Thyroid gland (tissue), 4 donors: ENCODE data around the gene SEPTIN8. TPM values are rescaled to one million over a fixed set of nuclear protein-coding genes. Genes with fewer than 3 reads are reported as not detected.

Experiments
- DNase-seq, 2 donors: peaks; one replicate each; pipeline ENCODE4 v3.0.0-alpha.2; 2019
- H3K27ac ChIP-seq, 3 donors: fragments of 200-600 bp; sonication (generic); 1 replicate in 2 of 3; 2 replicates in 1 of 3; pipeline ENCODE4 v1.5.1; 2016 to 2019; ENCODE audit warnings: mild to moderate bottlenecking in 1 of 3, moderate library complexity in 1 of 3
- H3K27me3 ChIP-seq: fragments of 200-600 bp; sonication (generic); one replicate; pipeline ENCODE4 v1.5.1; 2019
- H3K36me3 ChIP-seq, 2 donors: fragments of 200-600 bp; sonication (generic); one replicate each; pipeline ENCODE4 v1.5.1; 2016 to 2019
- H3K4me1 ChIP-seq, 2 donors: fragments of 200-600 bp; sonication (generic); one replicate each; pipeline ENCODE4 v1.5.1; 2017 to 2019
- H3K4me3 ChIP-seq, 3 donors: fragments of 200-600 bp; sonication (generic); replicated peaks in 1 of 3; 1 replicate in 2 of 3; 2 replicates in 1 of 3; pipeline ENCODE4 v1.5.1; 2016; ENCODE audit warnings: mild to moderate bottlenecking in 1 of 3
- H3K9me3 ChIP-seq: fragments of 200-600 bp; sonication (generic); one replicate; pipeline ENCODE4 v1.5.1; 2017
- POLR2A ChIP-seq, 2 donors: fragments of 450-650 bp; IDR thresholded peaks; one replicate each; pipeline ENCODE4 v1.6.1; 2017; ENCODE audit warnings: antibody characterized with exemption in 2 of 2, mild to moderate bottlenecking in 2 of 2, moderate library complexity in 1 of 2
- WGBS, 2 donors: methylation state at CpG; one replicate each; pipeline ENCODE4 v1.1.5; 2017; 5-methylcytosine and 5-hydroxymethylcytosine counted together
- intact Hi-C: fragments of 100-400 bp; cut with DNase I; formaldehyde crosslinking; loops from one replicate; pipeline ENCODE4 v1.15.1; 2023
- total RNA-seq, 4 donors: library from RNA; depleted of rRNA; stranded (reverse); fragments of >200 nt; gene quantifications; one replicate each; pipeline ENCODE4 v1.2.3, GENCODE V29; 2016
- TF ChIP-seq, protein P1 (sequence below), 6 experiments: fragments of 200-600 bp in 3 of 6; fragments of 450-650 bp in 3 of 6; sonication (generic) in 3 of 6; IDR thresholded peaks; one replicate each; pipeline ENCODE4 v1.5.1; 2016 to 2019; ENCODE audit warnings: antibody characterized with exemption in 6 of 6, mild to moderate bottlenecking in 2 of 6, inconsistent platforms in 1 of 6, moderate library complexity in 1 of 6

The SEPTIN8 gene
- total RNA-seq, 4 donors from 2014 or later: 41.9 to 57.7 (median 46.7) TPM

DNA sequence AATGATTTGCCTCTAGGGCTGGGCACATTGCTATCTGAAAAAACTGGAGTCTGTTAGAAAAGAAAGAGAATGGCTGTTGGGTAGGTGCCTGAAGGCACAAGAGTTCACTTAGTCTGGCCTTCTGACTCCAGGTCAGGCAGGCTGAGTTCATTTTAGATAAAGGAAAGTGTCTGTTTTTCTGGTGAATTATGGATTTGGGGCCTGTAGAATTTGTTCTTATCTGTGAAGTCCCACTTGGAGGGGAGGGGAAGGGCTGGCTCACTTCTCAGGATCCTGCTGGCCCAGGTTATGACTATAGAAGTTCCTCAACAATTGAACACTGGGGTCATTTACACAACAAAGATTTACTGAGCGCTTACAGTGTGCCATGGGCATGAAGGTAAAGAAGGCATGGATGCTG lies 11.5 kb upstream of the SEPTIN8 start:
- H3K4me1 ChIP-seq: no peaks in the 10 kb centered on the region
- no peak overlapping the region for H3K27ac ChIP-seq
- H3K36me3 ChIP-seq: no peaks in the 10 kb centered on the region
- H3K27me3 ChIP-seq: no peaks in the 10 kb centered on the region
- H3K9me3 ChIP-seq: no peaks in the 10 kb centered on the region
- H3K4me3 ChIP-seq: no peak overlapping the region
- 100% methylated on average over 1 of the region's 1 CpG for WGBS, 2 donors
- intact Hi-C loops: no loop called here
- no peak for DNase-seq
- TF ChIP-seq POLR2A (IDR thresholded peaks at IDR 0.05): no peak
- TF ChIP-seq, protein P1, sequence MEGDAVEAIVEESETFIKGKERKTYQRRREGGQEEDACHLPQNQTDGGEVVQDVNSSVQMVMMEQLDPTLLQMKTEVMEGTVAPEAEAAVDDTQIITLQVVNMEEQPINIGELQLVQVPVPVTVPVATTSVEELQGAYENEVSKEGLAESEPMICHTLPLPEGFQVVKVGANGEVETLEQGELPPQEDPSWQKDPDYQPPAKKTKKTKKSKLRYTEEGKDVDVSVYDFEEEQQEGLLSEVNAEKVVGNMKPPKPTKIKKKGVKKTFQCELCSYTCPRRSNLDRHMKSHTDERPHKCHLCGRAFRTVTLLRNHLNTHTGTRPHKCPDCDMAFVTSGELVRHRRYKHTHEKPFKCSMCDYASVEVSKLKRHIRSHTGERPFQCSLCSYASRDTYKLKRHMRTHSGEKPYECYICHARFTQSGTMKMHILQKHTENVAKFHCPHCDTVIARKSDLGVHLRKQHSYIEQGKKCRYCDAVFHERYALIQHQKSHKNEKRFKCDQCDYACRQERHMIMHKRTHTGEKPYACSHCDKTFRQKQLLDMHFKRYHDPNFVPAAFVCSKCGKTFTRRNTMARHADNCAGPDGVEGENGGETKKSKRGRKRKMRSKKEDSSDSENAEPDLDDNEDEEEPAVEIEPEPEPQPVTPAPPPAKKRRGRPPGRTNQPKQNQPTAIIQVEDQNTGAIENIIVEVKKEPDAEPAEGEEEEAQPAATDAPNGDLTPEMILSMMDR (IDR thresholded peaks at IDR 0.05): no peak

- WGBS, 2 donors: 95 to 98% methylated on average over 1 of the region's 1 CpG
- no peaks in the 10 kb centered on the region for H3K36me3 ChIP-seq
- no peak overlapping the region for H3K4me3 ChIP-seq
- intact Hi-C loops: no loop called here
- H3K9me3 ChIP-seq: no peaks in the 10 kb centered on the region
- TF ChIP-seq POLR2A (IDR thresholded peaks at IDR 0.05): no peak
- TF ChIP-seq, protein P1 (IDR thresholded peaks at IDR 0.05): no peak
- H3K27ac ChIP-seq: no peak overlapping the region
- no peaks in the 10 kb centered on the region for H3K4me1 ChIP-seq
- DNase-seq: no peak
- H3K27me3 ChIP-seq: no peaks in the 10 kb centered on the region
Measured at GRCh38 chr5:132787076-132787475, 10.0 kb upstream of the SEPTIN8 start.

GRCh38 chr5:132785864-132786263 lies 8.8 kb upstream of the SEPTIN8 start:
- Histone ChIP-seq H3K4me3 (no peak overlapping the region), H3K36me3 (no peaks in the 10 kb centered on the region), H3K27ac (no peak overlapping the region), H3K4me1 (no peaks in the 10 kb centered on the region), H3K27me3 (no peaks in the 10 kb centered on the region), H3K9me3 (no peaks in the 10 kb centered on the region)
- TF ChIP-seq, protein P1 (IDR thresholded peaks at IDR 0.05): no peak
- no peak for TF ChIP-seq POLR2A (IDR thresholded peaks at IDR 0.05)
- intact Hi-C loops: no loop called here
- DNase-seq: no peak
- 90 to 95% methylated on average over 4 of the region's 4 CpGs for WGBS, 2 donors

- WGBS, 2 donors: 70 to 71% methylated on average over 5 of the region's 5 CpGs
- intact Hi-C loops: no loop called here
- no peak for TF ChIP-seq POLR2A (IDR thresholded peaks at IDR 0.05)
- TF ChIP-seq, protein P1 (IDR thresholded peaks at IDR 0.05): no peak
- Histone ChIP-seq H3K4me3 (no peak overlapping the region), H3K27me3 (no peaks in the 10 kb centered on the region), H3K4me1 (no peaks in the 10 kb centered on the region), H3K36me3 (no peaks in the 10 kb centered on the region), H3K27ac (no peak overlapping the region), H3K9me3 (no peaks in the 10 kb centered on the region)
- DNase-seq: no peak
Measured at GRCh38 chr5:132785365-132785764, 8.3 kb upstream of the SEPTIN8 start.

DNA sequence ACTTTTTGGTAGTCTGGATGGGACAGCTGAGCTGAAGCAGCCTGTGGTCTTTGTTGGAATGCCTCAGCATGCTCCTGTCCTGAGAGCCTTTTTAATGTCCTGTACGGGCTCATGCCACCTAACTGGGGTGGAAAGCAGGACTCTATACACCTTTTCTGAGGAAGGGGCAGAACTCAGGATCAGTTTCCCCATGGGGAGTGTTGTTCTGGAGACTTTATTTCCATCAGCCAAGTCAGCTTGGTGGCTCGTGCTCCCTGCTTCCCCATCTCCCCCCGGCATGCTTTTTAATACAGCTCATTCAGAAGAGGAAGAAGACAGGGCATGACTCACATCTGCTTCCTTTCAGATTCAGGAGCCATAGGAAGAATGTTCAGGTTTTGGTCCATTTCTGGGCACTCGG lies 5.1 kb upstream of the SEPTIN8 start:
- WGBS, 2 donors: 70 to 77% methylated on average over 4 of the region's 4 CpGs
- TF ChIP-seq POLR2A (IDR thresholded peaks at IDR 0.05): no peak
- TF ChIP-seq, protein P1 (IDR thresholded peaks at IDR 0.05): no peak
- Histone ChIP-seq H3K4me3 (no peak overlapping the region), H3K27ac (no peak overlapping the region), H3K36me3 (no peaks in the 10 kb centered on the region), H3K9me3 (no peaks in the 10 kb centered on the region), H3K4me1 (peaks cover 5 to 7% of the 10 kb centered on the region in 2 donors), H3K27me3 (no peaks in the 10 kb centered on the region)
- DNase-seq: no peak
- intact Hi-C loops: no loop called here
